Muscle of arm (tissue), 12 donors: ENCODE data around the gene PLCH1. TPM values are rescaled to one million over a fixed set of nuclear protein-coding genes. Genes with fewer than 3 reads are reported as not detected.
A peak's percentile ranks its signal among the peaks of the same experiment; 100 is the strongest.

ENCODE experiments used
- DNase-seq: peaks from one replicate; pipeline ENCODE4 v3.0.0-alpha.2; 2013
- polyA plus RNA-seq, 12 donors: library from polyadenylated mRNA; unstranded; fragments of 120-200 nt; gene quantifications; one replicate each; pipeline ENCODE4 v1.2.1, GENCODE V29; 2013; ENCODE audit not compliant: insufficient read length in 12 of 12

PLCH1 gene
- polyA plus RNA-seq, 12 donors, result 0.20 to 0.97 (median 0.40) TPM; not detected in 2

GRCh38 chr3:155608228-155608920 lies 136.5 kb downstream of the PLCH1 start:
- DNase-seq, result no peak

- no peak for DNase-seq
These were observed 137.1 kb downstream of the PLCH1 start for GRCh38 chr3:155607761-155608160.

GRCh38 chr3:155605571-155605970 lies 139.3 kb downstream of the PLCH1 start:
- no peak for DNase-seq

- DNase-seq, result no peak
These were observed 139.9 kb downstream of the PLCH1 start for GRCh38 chr3:155604967-155605366.

GRCh38 chr3:155604126-155604525 lies 140.7 kb downstream of the PLCH1 start:
- no peak for DNase-seq

GRCh38 chr3:155603302-155603701 lies 141.6 kb downstream of the PLCH1 start:
- no peak for DNase-seq

GRCh38 chr3:155602307-155602706 lies 142.6 kb downstream of the PLCH1 start:
- no peak for DNase-seq

- DNase-seq, result no peak
These were observed 146.2 kb downstream of the PLCH1 start for GRCh38 chr3:155598671-155599070.

GRCh38 chr3:155596615-155597014 lies 148.3 kb downstream of the PLCH1 start:
- no peak for DNase-seq

- DNase-seq, result no peak
These were observed 149.5 kb downstream of the PLCH1 start for GRCh38 chr3:155595371-155595770.

- no peak for DNase-seq
These were observed 150.2 kb downstream of the PLCH1 start for GRCh38 chr3:155594526-155595187.

- no peak for DNase-seq
These were observed 157.3 kb downstream of the PLCH1 start for GRCh38 chr3:155587581-155587980.

- DNase-seq, result no peak
These were observed 159.5 kb downstream of the PLCH1 start for GRCh38 chr3:155585384-155585783.

- DNase-seq, result no peak
These were observed 163.3 kb downstream of the PLCH1 start for GRCh38 chr3:155581579-155581978.

- peak; percentile 28 for DNase-seq
These were observed 172.8 kb downstream of the PLCH1 start for GRCh38 chr3:155572085-155572484.

- DNase-seq, result no peak
These were observed 176.6 kb downstream of the PLCH1 start for GRCh38 chr3:155568295-155568694.

GRCh38 chr3:155560594-155560993 lies 184.3 kb downstream of the PLCH1 start:
- DNase-seq, result no peak

GRCh38 chr3:155560135-155560534 lies 184.7 kb downstream of the PLCH1 start:
- DNase-seq, result no peak

- DNase-seq, result no peak
These were observed 188.3 kb downstream of the PLCH1 start for GRCh38 chr3:155556531-155556930.

GRCh38 chr3:155555479-155556060 lies 189.3 kb downstream of the PLCH1 start:
- DNase-seq, result no peak

GRCh38 chr3:155554777-155555451 lies 190.0 kb downstream of the PLCH1 start:
- no peak for DNase-seq

- no peak for DNase-seq
These were observed 191.1 kb downstream of the PLCH1 start for GRCh38 chr3:155553780-155554179.

GRCh38 chr3:155553326-155553725 lies 191.5 kb downstream of the PLCH1 start:
- no peak for DNase-seq
